ACHN (cell line): ENCODE data around the gene MTHFD2L.
"Not testable (repeated sequence)": the region's sequence is repeated elsewhere in the genome, so short reads cannot be mapped to it uniquely, and the experiment has no call there.

Source experiments
- DNase-seq: peaks from one replicate; pipeline ENCODE4 v3.0.0-alpha.2; 2015
- in situ Hi-C: cut with HindIII; loops from 2 replicates; pipeline ENCODE4 v1.10.0; 2017; ENCODE audit warnings: low sequenced_read_pairs, low pct_ligation_motif_present, low pct_unique_long_range_greater_than_20kb

MTHFD2L gene

GRCh38 chr4:74174421-74174820 is 16.5 kb downstream of the MTHFD2L start:
- DNase-seq = no peak
- in situ Hi-C loops = no loop called here

GRCh38 chr4:74174941-74175340 is 17.0 kb downstream of the MTHFD2L start:
- no peak for DNase-seq
- in situ Hi-C loops = loop anchor here (25.0 kb wide), 1 partner anchor 487 kb away; no protein-coding TSS in a partner anchor

- in situ Hi-C loops = loop anchor here (25.0 kb wide), 1 partner anchor 487 kb away; no protein-coding TSS in a partner anchor
- DNase-seq = no peak
Measured at GRCh38 chr4:74175379-74175778, 17.5 kb downstream of the MTHFD2L start.

- in situ Hi-C loops = loop anchor here (25.0 kb wide), 1 partner anchor 484 kb away; no protein-coding TSS in a partner anchor
Measured at GRCh38 chr4:74178798-74179197, 20.9 kb downstream of the MTHFD2L start.

GRCh38 chr4:74181219-74181618 is 23.3 kb downstream of the MTHFD2L start:
- DNase-seq = no peak
- in situ Hi-C loops = loop anchor here (25.0 kb wide), 1 partner anchor 481 kb away; no protein-coding TSS in a partner anchor

More at GRCh38 chr4:74178798-74179197, 20.9 kb downstream of the MTHFD2L start:
- no peak for DNase-seq

GRCh38 chr4:74188912-74189311 is 31.0 kb downstream of the MTHFD2L start:
- in situ Hi-C loops = loop anchor here (25.0 kb wide), 1 partner anchor 473 kb away; no protein-coding TSS in a partner anchor
- no peak for DNase-seq

GRCh38 chr4:74189331-74190043 is 31.6 kb downstream of the MTHFD2L start:
- in situ Hi-C loops = loop anchor here (25.0 kb wide), 1 partner anchor 473 kb away; no protein-coding TSS in a partner anchor
- peak; percentile 68 for DNase-seq

GRCh38 chr4:74190332-74190731 is 32.4 kb downstream of the MTHFD2L start:
- in situ Hi-C loops = loop anchor here (25.0 kb wide), 1 partner anchor 472 kb away; no protein-coding TSS in a partner anchor
- DNase-seq = no peak

- DNase-seq = no peak
- in situ Hi-C loops = loop anchor here (25.0 kb wide), 1 partner anchor 471 kb away; no protein-coding TSS in a partner anchor
Measured at GRCh38 chr4:74190919-74191397, 33.0 kb downstream of the MTHFD2L start.

- in situ Hi-C loops = loop anchor here (25.0 kb wide), 1 partner anchor 465 kb away; no protein-coding TSS in a partner anchor
Measured at GRCh38 chr4:74197080-74197479, 39.2 kb downstream of the MTHFD2L start.

GRCh38 chr4:74202062-74202586 is 44.2 kb downstream of the MTHFD2L start:
- DNase-seq = no peak
- in situ Hi-C loops = no loop called here

More at GRCh38 chr4:74197080-74197479, 39.2 kb downstream of the MTHFD2L start:
- DNase-seq = no peak

GRCh38 chr4:74203467-74203866 is 45.5 kb downstream of the MTHFD2L start:
- in situ Hi-C loops = no loop called here
- no peak for DNase-seq

GRCh38 chr4:74205046-74205445 is 47.1 kb downstream of the MTHFD2L start:
- DNase-seq = no peak
- in situ Hi-C loops = no loop called here

- no peak for DNase-seq
- in situ Hi-C loops = no loop called here
Measured at GRCh38 chr4:74205559-74205958, 47.6 kb downstream of the MTHFD2L start.

- DNase-seq = peak; percentile 32
- in situ Hi-C loops = no loop called here
Measured at GRCh38 chr4:74206088-74206825, 48.3 kb downstream of the MTHFD2L start.

- DNase-seq, in situ Hi-C loops: not testable (repeated sequence)
Measured at GRCh38 chr4:74214457-74215159, 56.7 kb downstream of the MTHFD2L start.

- in situ Hi-C loops, DNase-seq: not testable (repeated sequence)
Measured at GRCh38 chr4:74215236-74215635, 57.3 kb downstream of the MTHFD2L start.

- no peak for DNase-seq
- in situ Hi-C loops = no loop called here
Measured at GRCh38 chr4:74217365-74217764, 59.4 kb downstream of the MTHFD2L start.
